HCT116 (cell line): ENCODE data around the gene NAGA. TPM values are rescaled to one million over a fixed set of nuclear protein-coding genes. Genes with fewer than 3 reads are reported as not detected.

Source experiments
- ATAC-seq: fragments of 200-7000 bp; cut with Tn5 transposase; 2 replicates; pipeline ENCODE4 v1.9.1; 2020; ENCODE audit warnings: mild to moderate bottlenecking, moderate library complexity
- BruUV-seq: library from RNA; stranded (reverse); fragments of 400-500 nt; replicated peaks from 2 replicates; lab custom pipeline; 2021; lab: Mats Ljungman, UMichigan
- CTCF ChIA-PET: fragments of 300-600 bp; sonication (Branson Sonifier 250); formaldehyde crosslinking; loops from one replicate; lab custom pipeline; 2021; ENCODE audit warnings: antibody characterized with exemption; lab: Charles Lee
- POLR2A ChIA-PET: fragments of 300-600, 350-600 bp; sonication (Branson Sonifier 250); formaldehyde crosslinking; loops from one replicate; lab custom pipeline; 2021; ENCODE audit warnings: antibody characterized with exemption; lab: Charles Lee
- RAD21 ChIA-PET, 2 experiments: fragments of 300-600 bp; sonication (Branson Sonifier 250); formaldehyde crosslinking; loops; one replicate each; lab custom pipeline; 2023; ENCODE audit warnings: low total read pairs in 2 of 2; ENCODE audit not compliant: uncharacterized antibody in 2 of 2, unreplicated experiment in 2 of 2, low non-redundant PET in 1 of 2; lab: Charles Lee
- DNase-seq: peaks from one replicate; pipeline ENCODE4 v3.0.0-alpha.2; 2010; ENCODE audit warnings: low read depth, low spot score
- H2AFZ ChIP-seq: fragments of 200-600 bp; shearing (Covaris generic), sonication (generic); 2 replicates; pipeline ENCODE4 v1.6.1; 2017; ENCODE audit warnings: low read depth, mixed run types, mixed read lengths, antibody characterized with exemption, low read length; ENCODE audit not compliant: poor library complexity, severe bottlenecking
- H3K27ac ChIP-seq: 2 replicates; pipeline ENCODE4 v1.5.1; 2012; ENCODE audit warnings: low read depth, low read length
- H3K27me3 ChIP-seq: fragments of 200-600 bp; sonication (generic); 2 replicates; pipeline ENCODE4 v1.6.1; 2016; ENCODE audit warnings: mixed run types, low read length, mixed read lengths; ENCODE audit not compliant: insufficient read depth
- H3K36me3 ChIP-seq, 2 experiments: fragments of 200-500 bp in 1 of 2; fragments of 200-600 bp in 1 of 2; sonication (Bioruptor generic) in 1 of 2; sonication (generic) in 1 of 2; 2 replicates each; pipeline versions ENCODE4 v1.5.1 to v1.6.1; 2014 to 2016; ENCODE audit warnings: low read length in 2 of 2, inconsistent platforms in 1 of 2, mixed read lengths in 1 of 2, mixed run types in 1 of 2; ENCODE audit not compliant: insufficient read depth in 2 of 2, control insufficient read depth in 1 of 2
- H3K4me1 ChIP-seq, 2 experiments: fragments of 200-600 bp in 1 of 2; sonication (generic) in 1 of 2; 2 replicates each; pipeline versions ENCODE4 v1.5.1 to v1.6.1; 2012 to 2017; ENCODE audit warnings: low read length in 2 of 2, inconsistent platforms in 1 of 2, mild to moderate bottlenecking in 1 of 2, mixed read lengths in 1 of 2, mixed run types in 1 of 2, moderate library complexity in 1 of 2; ENCODE audit not compliant: insufficient read depth in 2 of 2, control insufficient read depth in 1 of 2
- H3K4me2 ChIP-seq: fragments of 200-600 bp; sonication (generic); 2 replicates; pipeline ENCODE4 v1.6.1; 2017; ENCODE audit warnings: mixed run types, low read length, mixed read lengths
- H3K4me3 ChIP-seq, 2 experiments: fragments of 200-600 bp in 1 of 2; sonication (generic) in 1 of 2; replicated peaks in 1 of 2; 2 replicates each; pipeline ENCODE4 v1.5.1; 2011 to 2016; ENCODE audit warnings: low read length in 2 of 2, control low read depth in 1 of 2, low read depth in 1 of 2, mild to moderate bottlenecking in 1 of 2, mixed read lengths in 1 of 2, mixed run types in 1 of 2
- H3K79me2 ChIP-seq: fragments of 200-600 bp; sonication (generic); 2 replicates; pipeline ENCODE4 v1.6.1; 2017; ENCODE audit warnings: mild to moderate bottlenecking, mixed run types, low read length, moderate library complexity, mixed read lengths; ENCODE audit not compliant: insufficient read depth
- H3K9ac ChIP-seq: fragments of 200-600 bp; sonication (generic); 2 replicates; pipeline ENCODE4 v1.6.1; 2016; ENCODE audit warnings: low read length, mixed read lengths
- H3K9me2 ChIP-seq: fragments of 200-600 bp; sonication (generic), shearing (Covaris generic); 2 replicates; pipeline ENCODE4 v1.6.1; 2017; ENCODE audit warnings: mixed run types, mild to moderate bottlenecking, moderate library complexity; ENCODE audit not compliant: insufficient read depth
- H3K9me3 ChIP-seq, 2 experiments: fragments of 200-500 bp in 1 of 2; fragments of 200-600 bp in 1 of 2; sonication (Bioruptor generic) in 1 of 2; sonication (generic) in 1 of 2; 2 replicates each; pipeline ENCODE4 v1.6.1; 2014 to 2017; ENCODE audit warnings: low read length in 2 of 2, mixed read lengths in 2 of 2, inconsistent platforms in 1 of 2, low read depth in 1 of 2, mild to moderate bottlenecking in 1 of 2, mixed run types in 1 of 2, moderate library complexity in 1 of 2; ENCODE audit not compliant: control insufficient read depth in 1 of 2, insufficient read depth in 1 of 2
- H4K20me1 ChIP-seq: fragments of 200-600 bp; sonication (generic), shearing (Covaris generic); 2 replicates; pipeline ENCODE4 v1.6.1; 2017; ENCODE audit warnings: mixed run types, mild to moderate bottlenecking, moderate library complexity; ENCODE audit not compliant: insufficient read depth
- CBX3 ChIP-seq: IDR thresholded peaks from 2 replicates; pipeline ENCODE4 v1.6.1; 2012; ENCODE audit warnings: low read depth
- CEBPB ChIP-seq: IDR thresholded peaks from 2 replicates; pipeline ENCODE4 v1.6.1; 2012; ENCODE audit warnings: low read depth
- CTCF ChIP-seq, 3 experiments: fragments of 200-600 bp in 1 of 3; sonication (generic) in 1 of 3; IDR thresholded peaks in 2 of 3; conservative IDR thresholded peaks in 1 of 3; 2 replicates each; pipeline ENCODE4 v1.5.1; 2012 to 2017; ENCODE audit warnings: low read depth in 2 of 3, low read length in 2 of 3, antibody characterized with exemption in 1 of 3, borderline replicate concordance in 1 of 3, control low read depth in 1 of 3, mild to moderate bottlenecking in 1 of 3, mixed read lengths in 1 of 3, mixed run types in 1 of 3, moderate library complexity in 1 of 3; ENCODE audit not compliant: insufficient read depth in 1 of 3
- EGR1 ChIP-seq: IDR thresholded peaks from 2 replicates; pipeline ENCODE4 v1.6.1; 2012; ENCODE audit warnings: low read depth
- ELF1 ChIP-seq: IDR thresholded peaks from 2 replicates; pipeline ENCODE4 v1.6.1; 2012; ENCODE audit warnings: low read depth, borderline replicate concordance
- EZH2 ChIP-seq: fragments of 200-600 bp; sonication (generic); IDR thresholded peaks from 2 replicates; pipeline ENCODE4 v1.6.1; 2017; ENCODE audit warnings: antibody characterized with exemption, mixed run types
- EZH2phosphoT487 ChIP-seq: fragments of 200-600 bp; IDR thresholded peaks from 2 replicates; pipeline ENCODE4 v1.6.1; 2018; ENCODE audit warnings: antibody characterized with exemption, borderline replicate concordance
- FOSL1 ChIP-seq: IDR thresholded peaks from 2 replicates; pipeline ENCODE4 v1.6.1; 2012; ENCODE audit warnings: low read depth
- POLR2AphosphoS5 ChIP-seq: IDR thresholded peaks from 2 replicates; pipeline ENCODE4 v1.6.1; 2011; ENCODE audit warnings: mild to moderate bottlenecking, low read depth, low read length, moderate library complexity
- RAD21 ChIP-seq: IDR thresholded peaks from 2 replicates; pipeline ENCODE4 v1.6.1; 2012; ENCODE audit warnings: low read depth, mild to moderate bottlenecking
- TCF7L2 ChIP-seq: IDR thresholded peaks from 2 replicates; pipeline ENCODE4 v1.7.0; 2011; ENCODE audit warnings: borderline replicate concordance, inconsistent platforms; ENCODE audit not compliant: insufficient read depth, insufficient read length; ENCODE audit errors: extremely low read depth
- YY1 ChIP-seq: IDR thresholded peaks from 2 replicates; pipeline ENCODE4 v1.6.1; 2011; ENCODE audit warnings: low read length, low read depth, moderate library complexity, mild to moderate bottlenecking; ENCODE audit not compliant: insufficient replicate concordance; ENCODE audit errors: extremely low read depth
- ZNF274 ChIP-seq: fragments of 200-500 bp; sonication (Bioruptor generic); IDR thresholded peaks from 2 replicates; pipeline ENCODE4 v1.6.1; 2014; ENCODE audit warnings: mild to moderate bottlenecking, low read depth, low read length, inconsistent platforms
- intact Hi-C: fragments of 100-400 bp; cut with micrococcal nuclease; formaldehyde crosslinking; loops from 2 replicates; pipeline ENCODE4 v1.10.0; 2022
- total RNA-seq: library from RNA; stranded (reverse); gene quantifications from one replicate; pipeline ENCODE4 v1.2.1, GENCODE V29; 2021; ENCODE audit not compliant: unreplicated experiment
- TF ChIP-seq, protein P1 (sequence below): IDR thresholded peaks from 2 replicates; pipeline ENCODE4 v1.6.1; 2012
- TF ChIP-seq, protein P2 (sequence below): IDR thresholded peaks from 2 replicates; pipeline ENCODE4 v1.6.1; 2012; ENCODE audit warnings: low read depth
- TF ChIP-seq, protein P3 (sequence below): IDR thresholded peaks from 2 replicates; pipeline ENCODE4 v1.6.1; 2011; ENCODE audit warnings: mild to moderate bottlenecking, low read length, moderate library complexity; ENCODE audit not compliant: insufficient replicate concordance; ENCODE audit errors: extremely low read depth

Gene NAGA
- total RNA-seq, 1 experiment from 2014 or later = 21.2 TPM

DNA sequence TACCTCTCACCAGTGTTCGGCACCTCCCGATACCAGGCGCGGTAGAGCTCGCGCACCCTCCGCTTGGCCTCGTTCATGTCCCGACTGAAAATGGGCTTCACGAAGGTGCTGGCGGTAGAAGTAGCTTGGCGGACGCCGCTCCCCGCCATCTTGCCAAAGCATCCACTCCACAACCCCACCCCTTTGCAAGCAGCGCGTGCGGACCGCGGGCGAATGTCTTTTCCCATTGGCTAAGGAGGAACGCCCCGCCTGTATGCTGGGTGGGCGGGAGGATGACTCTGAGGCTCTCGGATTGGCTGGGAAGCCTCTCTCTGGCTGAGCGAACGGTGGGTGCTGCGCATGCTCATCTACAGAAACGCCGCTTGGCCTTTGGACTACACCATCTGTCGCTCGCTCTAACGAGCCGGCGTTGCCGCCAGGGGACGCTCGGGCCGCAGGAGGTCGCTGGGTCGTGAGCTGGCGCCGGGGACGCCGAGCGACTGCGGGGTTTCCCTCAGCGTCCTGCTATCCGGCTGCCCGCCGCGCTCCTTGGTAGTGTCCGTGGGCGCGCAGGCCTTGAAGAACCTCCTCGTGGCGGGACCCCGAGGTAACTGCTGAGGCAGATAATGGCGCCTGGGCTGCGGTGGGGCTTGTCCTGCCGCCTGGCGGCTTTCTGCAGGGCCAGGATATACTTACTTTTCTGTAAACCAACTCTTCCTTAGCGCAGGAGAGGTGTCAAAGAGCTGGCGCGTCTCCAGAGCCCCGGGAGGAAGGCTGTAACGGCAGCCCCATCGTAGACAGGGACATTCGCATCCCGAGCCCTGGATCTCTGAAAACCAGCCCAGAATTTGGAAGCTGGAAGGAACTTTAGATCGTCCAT, 20.2 kb upstream of the NAGA start, which contains the start of gene NDUFA6:
Gene NDUFA6, minus strand, starts transcription at position 177 of the 859 bp plus-strand sequence. Its CDS starts 28 bp downstream, at position 149.
- BruUV-seq = TSS peak; percentile 51
- peak within 1 kb of the TSS; percentile 90 for H3K27ac ChIP-seq
- no peak for TF ChIP-seq CBX3
- TF ChIP-seq, protein P1, sequence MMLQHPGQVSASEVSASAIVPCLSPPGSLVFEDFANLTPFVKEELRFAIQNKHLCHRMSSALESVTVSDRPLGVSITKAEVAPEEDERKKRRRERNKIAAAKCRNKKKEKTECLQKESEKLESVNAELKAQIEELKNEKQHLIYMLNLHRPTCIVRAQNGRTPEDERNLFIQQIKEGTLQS = no peak
- peak; percentile 84 for TF ChIP-seq TCF7L2
- no peak for TF ChIP-seq FOSL1
- no peak for TF ChIP-seq EZH2
- TF ChIP-seq, protein P2, sequence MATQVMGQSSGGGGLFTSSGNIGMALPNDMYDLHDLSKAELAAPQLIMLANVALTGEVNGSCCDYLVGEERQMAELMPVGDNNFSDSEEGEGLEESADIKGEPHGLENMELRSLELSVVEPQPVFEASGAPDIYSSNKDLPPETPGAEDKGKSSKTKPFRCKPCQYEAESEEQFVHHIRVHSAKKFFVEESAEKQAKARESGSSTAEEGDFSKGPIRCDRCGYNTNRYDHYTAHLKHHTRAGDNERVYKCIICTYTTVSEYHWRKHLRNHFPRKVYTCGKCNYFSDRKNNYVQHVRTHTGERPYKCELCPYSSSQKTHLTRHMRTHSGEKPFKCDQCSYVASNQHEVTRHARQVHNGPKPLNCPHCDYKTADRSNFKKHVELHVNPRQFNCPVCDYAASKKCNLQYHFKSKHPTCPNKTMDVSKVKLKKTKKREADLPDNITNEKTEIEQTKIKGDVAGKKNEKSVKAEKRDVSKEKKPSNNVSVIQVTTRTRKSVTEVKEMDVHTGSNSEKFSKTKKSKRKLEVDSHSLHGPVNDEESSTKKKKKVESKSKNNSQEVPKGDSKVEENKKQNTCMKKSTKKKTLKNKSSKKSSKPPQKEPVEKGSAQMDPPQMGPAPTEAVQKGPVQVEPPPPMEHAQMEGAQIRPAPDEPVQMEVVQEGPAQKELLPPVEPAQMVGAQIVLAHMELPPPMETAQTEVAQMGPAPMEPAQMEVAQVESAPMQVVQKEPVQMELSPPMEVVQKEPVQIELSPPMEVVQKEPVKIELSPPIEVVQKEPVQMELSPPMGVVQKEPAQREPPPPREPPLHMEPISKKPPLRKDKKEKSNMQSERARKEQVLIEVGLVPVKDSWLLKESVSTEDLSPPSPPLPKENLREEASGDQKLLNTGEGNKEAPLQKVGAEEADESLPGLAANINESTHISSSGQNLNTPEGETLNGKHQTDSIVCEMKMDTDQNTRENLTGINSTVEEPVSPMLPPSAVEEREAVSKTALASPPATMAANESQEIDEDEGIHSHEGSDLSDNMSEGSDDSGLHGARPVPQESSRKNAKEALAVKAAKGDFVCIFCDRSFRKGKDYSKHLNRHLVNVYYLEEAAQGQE = no peak
- no peak for TF ChIP-seq ZNF274
- peak; percentile 91 for TF ChIP-seq YY1
- TF ChIP-seq RAD21 = peak; percentile 89
- TF ChIP-seq CTCF (IDR thresholded peaks at IDR 0.05 in 2 of 3, conservative IDR thresholded peaks at IDR 0.05 in 1 of 3; ENCODE audit: borderline replicate concordance in 1 of 3, insufficient read depth in 1 of 3, low read depth in 2 of 3, low read length in 2 of 3) = peak; percentile 78 to 97 (median 85)
- peak; percentile 44; the same call in 1 of the 2 replicates for TF ChIP-seq EGR1
- TF ChIP-seq CEBPB = no peak
- TF ChIP-seq, protein P3, sequence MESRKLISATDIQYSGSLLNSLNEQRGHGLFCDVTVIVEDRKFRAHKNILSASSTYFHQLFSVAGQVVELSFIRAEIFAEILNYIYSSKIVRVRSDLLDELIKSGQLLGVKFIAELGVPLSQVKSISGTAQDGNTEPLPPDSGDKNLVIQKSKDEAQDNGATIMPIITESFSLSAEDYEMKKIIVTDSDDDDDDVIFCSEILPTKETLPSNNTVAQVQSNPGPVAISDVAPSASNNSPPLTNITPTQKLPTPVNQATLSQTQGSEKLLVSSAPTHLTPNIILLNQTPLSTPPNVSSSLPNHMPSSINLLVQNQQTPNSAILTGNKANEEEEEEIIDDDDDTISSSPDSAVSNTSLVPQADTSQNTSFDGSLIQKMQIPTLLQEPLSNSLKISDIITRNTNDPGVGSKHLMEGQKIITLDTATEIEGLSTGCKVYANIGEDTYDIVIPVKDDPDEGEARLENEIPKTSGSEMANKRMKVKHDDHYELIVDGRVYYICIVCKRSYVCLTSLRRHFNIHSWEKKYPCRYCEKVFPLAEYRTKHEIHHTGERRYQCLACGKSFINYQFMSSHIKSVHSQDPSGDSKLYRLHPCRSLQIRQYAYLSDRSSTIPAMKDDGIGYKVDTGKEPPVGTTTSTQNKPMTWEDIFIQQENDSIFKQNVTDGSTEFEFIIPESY = no peak
- TF ChIP-seq ELF1 = no peak
- TF ChIP-seq POLR2AphosphoS5 = peak; percentile 89
- TF ChIP-seq EZH2phosphoT487 = no peak

More for the DNA sequence above, 20.2 kb upstream of the NAGA start, which contains the start of gene NDUFA6:
- DNase-seq = peak; percentile 98
- Histone ChIP-seq H3K9me2 (no peaks in the 10 kb centered on the region), H3K79me2 (peaks cover 28% of the 10 kb centered on the region), H3K9ac (peak within 1 kb of the TSS; percentile 95), H3K4me2 (peak within 1 kb of the TSS; percentile 88), H3K4me3 (peak within 1 kb of the TSS; percentile 79 to 89), H3K9me3 (peaks cover 0 to 10% of the 10 kb centered on the region in 2 experiments; a peak in 1 of 4 replicates), H4K20me1 (no peaks in the 10 kb centered on the region; the same call in 1 of the 2 replicates), H3K36me3 (peaks cover 11 to 23% of the 10 kb centered on the region in 2 experiments; a peak in 3 of 4 replicates), H2AFZ (peak within 1 kb of the TSS; percentile 74), H3K27me3 (no peaks in the 10 kb centered on the region), H3K4me1 (peaks cover 5 to 19% of the 10 kb centered on the region in 2 experiments; a peak in 3 of 4 replicates)
- RAD21 ChIA-PET = interaction anchor here in 1 of 2 experiments (0.6 kb wide), 1 partner anchor 353 kb away, joined by 4 read pairs; no protein-coding TSS in a partner anchor
- intact Hi-C loops = loop anchor here (1.0 kb wide), 2 partner anchors 346 to 382 kb away; no protein-coding TSS in a partner anchor
- POLR2A ChIA-PET = interaction anchor here (0.6 to 4.2 kb wide), 7 partner anchors 9 to 709 kb away, joined by 3 to 27 read pairs (median 4); partner anchors contain the start of gene SMDT1
- peak; percentile 92 for ATAC-seq
- CTCF ChIA-PET = interaction anchor here (0.9 to 3.6 kb wide), 13 partner anchors 9 to 383 kb away, joined by 3 to 32 read pairs (median 7); partner anchors contain the start of genes CENPM and SMDT1
